Panc1 (cell line): ENCODE measurements around the gene GPSM1. TPM values are rescaled to one million over a fixed set of nuclear protein-coding genes. Genes with fewer than 3 reads are reported as not detected.

Experiments
- ATAC-seq: fragments of 200-7000 bp; cut with Tn5 transposase; 2 replicates; pipeline ENCODE4 v1.9.1; 2020; ENCODE audit warnings: mild to moderate bottlenecking, moderate library complexity
- BruUV-seq: library from RNA; stranded (reverse); fragments of 400-500 nt; replicated peaks from 2 replicates; lab custom pipeline; 2021; lab: Mats Ljungman, UMichigan
- CTCF ChIA-PET: fragments of 300-600 bp; sonication (Branson Sonifier 250); formaldehyde crosslinking; loops from one replicate; lab custom pipeline; 2022; ENCODE audit warnings: antibody characterized with exemption; lab: Charles Lee
- POLR2A ChIA-PET: fragments of 300-600 bp; sonication (Branson Sonifier 250); formaldehyde crosslinking; loops from one replicate; lab custom pipeline; 2022; ENCODE audit warnings: antibody characterized with exemption; lab: Charles Lee
- DNase-seq: peaks from one replicate; pipeline ENCODE4 v3.0.0-alpha.2; 2010; ENCODE audit warnings: low read depth, low spot score
- H3K27ac ChIP-seq: 2 replicates; pipeline ENCODE4 v1.5.1; 2011; ENCODE audit warnings: mild to moderate bottlenecking, low read length, inconsistent platforms
- H3K27me3 ChIP-seq: fragments of 200-500 bp; sonication (Bioruptor generic); 2 replicates; pipeline ENCODE4 v1.6.0; 2014; ENCODE audit warnings: low read length, inconsistent platforms; ENCODE audit not compliant: control insufficient read depth, insufficient read depth
- H3K36me3 ChIP-seq: fragments of 200-500 bp; sonication (Bioruptor generic); 2 replicates; pipeline ENCODE4 v1.5.1; 2014; ENCODE audit warnings: inconsistent platforms, mild to moderate bottlenecking, low read length, moderate library complexity; ENCODE audit not compliant: control insufficient read depth, insufficient read depth
- H3K4me1 ChIP-seq: 2 replicates; pipeline ENCODE4 v1.5.1; 2011; ENCODE audit warnings: inconsistent platforms, mild to moderate bottlenecking, low read length, moderate library complexity; ENCODE audit not compliant: control insufficient read depth, insufficient read depth
- H3K4me3 ChIP-seq, 2 experiments: 2 replicates each; pipeline ENCODE4 v1.5.1; 2011 to 2012; ENCODE audit warnings: low read depth in 2 of 2, low read length in 2 of 2, mild to moderate bottlenecking in 2 of 2, inconsistent platforms in 1 of 2, moderate library complexity in 1 of 2
- H3K9me3 ChIP-seq: fragments of 200-500 bp; sonication (Bioruptor generic); 2 replicates; pipeline ENCODE4 v1.5.1; 2014; ENCODE audit warnings: low read depth, mild to moderate bottlenecking, inconsistent platforms, low read length, moderate library complexity; ENCODE audit not compliant: control insufficient read depth, insufficient read depth
- CTCF ChIP-seq: fragments of 450-650 bp; IDR thresholded peaks from 2 replicates; pipeline ENCODE4 v1.5.1; 2017; ENCODE audit warnings: mild to moderate bottlenecking
- POLR2AphosphoS5 ChIP-seq: IDR thresholded peaks from 2 replicates; pipeline ENCODE4 v1.6.1; 2012; ENCODE audit warnings: mild to moderate bottlenecking, low read depth, low read length, moderate library complexity
- REST ChIP-seq, 2 experiments: IDR thresholded peaks; 2 replicates each; pipeline ENCODE4 v1.6.1; 2011 to 2012; ENCODE audit warnings: low read depth in 2 of 2, control low read depth in 1 of 2, low read length in 1 of 2, mild to moderate bottlenecking in 1 of 2, moderate library complexity in 1 of 2; ENCODE audit not compliant: insufficient read depth in 1 of 2
- SIN3A ChIP-seq: IDR thresholded peaks from 2 replicates; pipeline ENCODE4 v1.6.1; 2012; ENCODE audit warnings: low read depth, mild to moderate bottlenecking, low read length, moderate library complexity, borderline replicate concordance; ENCODE audit not compliant: insufficient read depth
- TCF7L2 ChIP-seq: IDR thresholded peaks from 2 replicates; pipeline ENCODE4 v1.6.1; 2011; ENCODE audit warnings: mild to moderate bottlenecking, low read depth, low read length, inconsistent platforms
- in situ Hi-C: cut with HindIII; loops from 2 replicates; pipeline ENCODE4 v1.10.0; 2016; ENCODE audit warnings: low sequenced_read_pairs, low pct_unique_long_range_greater_than_20kb
- intact Hi-C: fragments of 100-400 bp; cut with micrococcal nuclease; formaldehyde crosslinking; loops from one replicate; pipeline ENCODE4 v1.10.0; 2022; ENCODE audit not compliant: unreplicated experiment
- total RNA-seq: library from RNA; stranded (reverse); gene quantifications from one replicate; pipeline ENCODE4 v1.2.1, GENCODE V29; 2021; ENCODE audit not compliant: unreplicated experiment

Gene GPSM1
- total RNA-seq, 1 experiment from 2014 or later = 14.2 TPM

- Histone ChIP-seq H3K27me3 (no peaks in the 10 kb centered on the region), H3K27ac (no peak overlapping the region), H3K9me3 (no peaks in the 10 kb centered on the region), H3K4me1 (peaks cover 3% of the 10 kb centered on the region; the same call in 1 of the 2 replicates), H3K4me3 (no peak overlapping the region), H3K36me3 (no peaks in the 10 kb centered on the region)
- ATAC-seq = no peak
- intact Hi-C loops = no loop called here
- ChIA-PET POLR2A (no interaction called here), CTCF (no interaction called here)
- TF ChIP-seq CTCF = no peak
- no peak for TF ChIP-seq POLR2AphosphoS5
- no TSS peak for BruUV-seq
- no peak for DNase-seq
- in situ Hi-C loops = no loop called here
Observed at GRCh38 chr9:136299541-136299940, 27.8 kb upstream of the GPSM1 start.

- DNase-seq (no peak), ATAC-seq (no peak)
- H3K36me3 ChIP-seq = no peaks in the 10 kb centered on the region
- ChIA-PET POLR2A (no interaction called here), CTCF (no interaction called here)
- no peaks in the 10 kb centered on the region for H3K27me3 ChIP-seq
- peaks cover 3% of the 10 kb centered on the region; the same call in 1 of the 2 replicates for H3K4me1 ChIP-seq
- H3K27ac ChIP-seq = no peak overlapping the region
- H3K9me3 ChIP-seq = no peaks in the 10 kb centered on the region
- intact Hi-C loops (no loop called here), in situ Hi-C loops (no loop called here)
- no peak overlapping the region for H3K4me3 ChIP-seq
- no TSS peak for BruUV-seq
- TF ChIP-seq SIN3A (no peak), POLR2AphosphoS5 (no peak), REST (IDR thresholded peaks at IDR 0.05; ENCODE audit: insufficient read depth in 1 of 2, low read depth in 2 of 2, low read length in 1 of 2) (no peak), TCF7L2 (no peak), CTCF (no peak)
Observed at GRCh38 chr9:136300016-136300545, 27.3 kb upstream of the GPSM1 start.
